Keratinocyte (primary cell): ENCODE results near the gene PLD1. TPM values are rescaled to one million over a fixed set of nuclear protein-coding genes. Genes with fewer than 3 reads are reported as not detected.

Source experiments
- DNase-seq: peaks from one replicate; pipeline ENCODE4 v3.0.0-alpha.2; 2011; ENCODE audit warnings: low read depth, missing footprints, low spot score
- FAIRE-seq: peaks from 2 replicates; lab custom pipeline; 2011; peaks lifted over from hg19 to GRCh38; lab: Jason Lieb, UNC
- H2AFZ ChIP-seq: 2 replicates; pipeline ENCODE4 v1.6.0; 2012; ENCODE audit warnings: low read length, control low read depth, inconsistent platforms; ENCODE audit not compliant: control insufficient read depth
- H3K27ac ChIP-seq: 2 replicates; pipeline ENCODE4 v1.5.1; 2011; ENCODE audit warnings: low read length; ENCODE audit not compliant: control insufficient read depth, insufficient read depth
- H3K27me3 ChIP-seq: 3 replicates; pipeline ENCODE4 v1.6.0; 2011; ENCODE audit warnings: low read length; ENCODE audit not compliant: control insufficient read depth, insufficient read depth; ENCODE audit errors: extremely low read depth
- H3K36me3 ChIP-seq, 2 experiments: 2 replicates in 1 of 2; 3 replicates in 1 of 2; pipeline ENCODE4 v1.5.1; 2011; ENCODE audit warnings: low read length in 2 of 2, mild to moderate bottlenecking in 1 of 2; ENCODE audit not compliant: control insufficient read depth in 2 of 2, insufficient read depth in 2 of 2; ENCODE audit errors: extremely low read depth in 1 of 2
- H3K4me1 ChIP-seq: 3 replicates; pipeline ENCODE4 v1.5.1; 2011; ENCODE audit warnings: low read length; ENCODE audit not compliant: control insufficient read depth, insufficient read depth; ENCODE audit errors: extremely low read depth
- H3K4me2 ChIP-seq: 3 replicates; pipeline ENCODE4 v1.6.0; 2011; ENCODE audit warnings: low read depth, low read length; ENCODE audit not compliant: control insufficient read depth, insufficient read depth; ENCODE audit errors: extremely low read depth
- H3K4me3 ChIP-seq, 3 experiments: fragments of 200-600 bp in 1 of 3; sonication (generic) in 1 of 3; 2 replicates in 2 of 3; 3 replicates in 1 of 3; pipeline ENCODE4 v1.5.1; 2011 to 2016; ENCODE audit warnings: low read length in 3 of 3, mild to moderate bottlenecking in 3 of 3, control low read depth in 2 of 3, inconsistent platforms in 1 of 3, low read depth in 1 of 3, mixed read lengths in 1 of 3, mixed run types in 1 of 3, moderate library complexity in 1 of 3; ENCODE audit not compliant: control insufficient read depth in 2 of 3, insufficient read depth in 2 of 3; ENCODE audit errors: extremely low read depth in 1 of 3
- H3K79me2 ChIP-seq: 2 replicates; pipeline ENCODE4 v1.6.0; 2012; ENCODE audit warnings: low read length; ENCODE audit not compliant: control insufficient read depth, insufficient read depth
- H3K9ac ChIP-seq: 3 replicates; pipeline ENCODE4 v1.6.0; 2011; ENCODE audit warnings: low read length; ENCODE audit not compliant: control insufficient read depth, insufficient read depth; ENCODE audit errors: extremely low read depth
- H3K9me1 ChIP-seq: 3 replicates; pipeline ENCODE4 v1.6.0; 2011; ENCODE audit warnings: low read length; ENCODE audit not compliant: control insufficient read depth, insufficient read depth; ENCODE audit errors: extremely low read depth
- H3K9me3 ChIP-seq: 2 replicates; pipeline ENCODE4 v1.5.1; 2012; ENCODE audit warnings: low read depth, low read length; ENCODE audit not compliant: control insufficient read depth
- H4K20me1 ChIP-seq: 3 replicates; pipeline ENCODE4 v1.6.0; 2011; ENCODE audit warnings: low read length; ENCODE audit not compliant: control insufficient read depth, insufficient read depth; ENCODE audit errors: extremely low read depth
- CTCF ChIP-seq, 3 experiments: IDR thresholded peaks in 1 of 3; conservative IDR thresholded peaks in 1 of 3; optimal IDR thresholded peaks in 1 of 3; 2 replicates in 2 of 3; 3 replicates in 1 of 3; pipeline versions ENCODE3 to v1.5.1; 2011; ENCODE audit warnings: low read length in 3 of 3, mild to moderate bottlenecking in 3 of 3, moderate library complexity in 2 of 3, control low read depth in 1 of 3, inconsistent platforms in 1 of 3; ENCODE audit not compliant: insufficient read depth in 2 of 3; ENCODE audit errors: extremely low read depth in 1 of 3
- EZH2 ChIP-seq: IDR thresholded peaks from one replicate; pipeline ENCODE4 v1.6.1; 2012; ENCODE audit warnings: inconsistent platforms, mild to moderate bottlenecking, low read length, moderate library complexity
- dilution Hi-C: fragments of 300-500 bp; cut with MboI; formaldehyde crosslinking; loops from one replicate; pipeline ENCODE4 v1.7.0; 2020; ENCODE audit warnings: low sequenced_read_pairs; ENCODE audit not compliant: extremely low pct_ligation_motif_present
- polyA plus RNA-seq, 5 experiments: library from polyadenylated mRNA; depleted of rRNA in 3 of 5; stranded (reverse) in 3 of 5; stranded (forward) in 1 of 5; unstranded in 1 of 5; fragments of >200 nt; gene quantifications; 1 replicate in 1 of 5; 2 replicates in 3 of 5; 3 replicates in 1 of 5; pipeline versions ENCODE4 v1.2.1 to v1.2.3, GENCODE V29; 2011 to 2012; ENCODE audit warnings: missing spikeins in 2 of 5, low read depth in 1 of 5, low replicate concordance in 1 of 5

PLD1 gene
- polyA plus RNA-seq, 1 donor (not counting 4 experiments of a cell fraction or from before 2014, with no cell fraction given) = 14.7 TPM

GRCh38 chr3:171661484-171661883 is 148.8 kb downstream of the PLD1 start:
- no peak overlapping the region for H2AFZ ChIP-seq

GRCh38 chr3:171660188-171660587 is 150.1 kb downstream of the PLD1 start:
- FAIRE-seq = no peak
- no peaks in the 10 kb centered on the region for H3K36me3 ChIP-seq
- no peaks in the 10 kb centered on the region for H3K9me3 ChIP-seq

More at GRCh38 chr3:171661484-171661883, 148.8 kb downstream of the PLD1 start:
- DNase-seq (no peak), FAIRE-seq (no peak)
- Histone ChIP-seq H3K4me3 (no peak overlapping the region), H3K27me3 (no peaks in the 10 kb centered on the region), H3K79me2 (no peaks in the 10 kb centered on the region), H3K4me2 (no peak overlapping the region), H3K36me3 (no peaks in the 10 kb centered on the region), H4K20me1 (no peaks in the 10 kb centered on the region), H3K9ac (no peak overlapping the region), H3K27ac (no peak overlapping the region), H3K9me1 (no peaks in the 10 kb centered on the region), H3K9me3 (no peaks in the 10 kb centered on the region), H3K4me1 (peaks cover 8% of the 10 kb centered on the region)
- TF ChIP-seq EZH2 (no peak), CTCF (optimal IDR thresholded peaks at IDR 0.05 in 1 of 3, IDR thresholded peaks at IDR 0.05 in 1 of 3, conservative IDR thresholded peaks at IDR 0.05 in 1 of 3; ENCODE audit: extremely low read depth in 1 of 3, insufficient read depth in 2 of 3, low read length in 3 of 3) (no peak)
- dilution Hi-C loops = no loop called here

More at GRCh38 chr3:171660188-171660587, 150.1 kb downstream of the PLD1 start:
- Histone ChIP-seq H3K4me1 (peaks cover 13% of the 10 kb centered on the region), H4K20me1 (no peaks in the 10 kb centered on the region), H3K9ac (no peak overlapping the region), H2AFZ (no peak overlapping the region), H3K79me2 (no peaks in the 10 kb centered on the region), H3K27ac (no peak overlapping the region), H3K27me3 (no peaks in the 10 kb centered on the region), H3K9me1 (no peaks in the 10 kb centered on the region), H3K4me3 (no peak overlapping the region), H3K4me2 (no peak overlapping the region)
- dilution Hi-C loops = no loop called here
- DNase-seq = no peak
- TF ChIP-seq EZH2 (no peak), CTCF (optimal IDR thresholded peaks at IDR 0.05 in 1 of 3, IDR thresholded peaks at IDR 0.05 in 1 of 3, conservative IDR thresholded peaks at IDR 0.05 in 1 of 3; ENCODE audit: extremely low read depth in 1 of 3, insufficient read depth in 2 of 3, low read length in 3 of 3) (no peak)
